Liver (tissue), 9 donors: ENCODE measurements around the gene TMEM243. TPM values are rescaled to one million over a fixed set of nuclear protein-coding genes. Genes with fewer than 3 reads are reported as not detected.

Experiments
- DNase-seq: peaks from one replicate; pipeline ENCODE4 v3.0.0-alpha.2; 2017; ENCODE audit warnings: low spot score
- H3K27ac ChIP-seq, 2 donors: one replicate each; pipeline ENCODE4 v1.7.0; 2013; ENCODE audit warnings: inconsistent platforms in 2 of 2, low read length in 2 of 2, control low read depth in 1 of 2, low read depth in 1 of 2, mild to moderate bottlenecking in 1 of 2
- H3K27me3 ChIP-seq, 4 donors: one replicate each; pipeline versions ENCODE4 v1.6.1 to v1.7.0; 2013; ENCODE audit warnings: low read length in 3 of 4, inconsistent platforms in 1 of 4, mild to moderate bottlenecking in 1 of 4, moderate library complexity in 1 of 4; ENCODE audit not compliant: control insufficient read depth in 4 of 4, insufficient read depth in 4 of 4
- H3K36me3 ChIP-seq, 4 donors: one replicate each; pipeline versions ENCODE4 v1.6.1 to v1.7.0; 2013; ENCODE audit warnings: low read length in 3 of 4, mild to moderate bottlenecking in 3 of 4, low read depth in 1 of 4, moderate library complexity in 1 of 4; ENCODE audit not compliant: control insufficient read depth in 4 of 4, insufficient read depth in 3 of 4
- H3K4me1 ChIP-seq, 4 donors: one replicate each; pipeline versions ENCODE4 v1.6.1 to v1.7.0; 2013; ENCODE audit warnings: low read length in 3 of 4, mild to moderate bottlenecking in 3 of 4, moderate library complexity in 1 of 4; ENCODE audit not compliant: control insufficient read depth in 4 of 4, insufficient read depth in 4 of 4
- H3K4me3 ChIP-seq, 3 donors: one replicate each; pipeline versions ENCODE4 v1.6.1 to v1.7.0; 2013; ENCODE audit warnings: low read length in 3 of 3, control low read depth in 1 of 3, low read depth in 1 of 3, mild to moderate bottlenecking in 1 of 3
- H3K9ac ChIP-seq, 2 donors: one replicate each; pipeline ENCODE4 v1.7.0; 2013; ENCODE audit warnings: low read length in 2 of 2, mild to moderate bottlenecking in 2 of 2, moderate library complexity in 2 of 2, control low read depth in 1 of 2, low read depth in 1 of 2
- H3K9me3 ChIP-seq, 4 donors: one replicate each; pipeline versions ENCODE4 v1.6.1 to v1.7.0; 2013; ENCODE audit warnings: low read length in 3 of 4; ENCODE audit not compliant: control insufficient read depth in 4 of 4
- EGR1 ChIP-seq, 2 donors: IDR thresholded peaks; 2 replicates each; pipeline ENCODE4 v1.6.1; 2016 to 2018; ENCODE audit warnings: antibody characterized with exemption in 2 of 2, low read depth in 2 of 2
- FOXA1 ChIP-seq: IDR thresholded peaks from 2 replicates; pipeline ENCODE4 v1.6.1; 2016; ENCODE audit warnings: antibody characterized with exemption
- FOXA2 ChIP-seq: IDR thresholded peaks from 2 replicates; pipeline ENCODE4 v1.6.1; 2016; ENCODE audit warnings: antibody characterized with exemption
- GABPA ChIP-seq, 2 donors: IDR thresholded peaks in 1 of 2; conservative IDR thresholded peaks in 1 of 2; 2 replicates each; pipeline ENCODE4 v1.6.1; 2016; ENCODE audit warnings: antibody characterized with exemption in 2 of 2, mild to moderate bottlenecking in 1 of 2, moderate library complexity in 1 of 2
- HNF4A ChIP-seq, 2 donors: conservative IDR thresholded peaks; 2 replicates each; pipeline ENCODE4 v1.6.1; 2016; ENCODE audit warnings: antibody characterized with exemption in 2 of 2, mild to moderate bottlenecking in 2 of 2
- HNF4G ChIP-seq: IDR thresholded peaks from 2 replicates; pipeline ENCODE4 v1.6.1; 2016; ENCODE audit warnings: antibody characterized with exemption
- JUND ChIP-seq, 2 donors: IDR thresholded peaks; 2 replicates each; pipeline ENCODE4 v1.6.1; 2016; ENCODE audit warnings: antibody characterized with exemption in 2 of 2
- NR2F2 ChIP-seq: IDR thresholded peaks from 2 replicates; pipeline ENCODE4 v1.6.1; 2016; ENCODE audit warnings: antibody characterized with exemption
- RAD21 ChIP-seq, 2 donors: IDR thresholded peaks; 2 replicates each; pipeline ENCODE4 v1.6.1; 2016; ENCODE audit warnings: antibody characterized with exemption in 2 of 2, mild to moderate bottlenecking in 2 of 2
- RXRA ChIP-seq, 2 donors: IDR thresholded peaks; 2 replicates each; pipeline ENCODE4 v1.6.1; 2017 to 2018; ENCODE audit warnings: antibody characterized with exemption in 2 of 2, mild to moderate bottlenecking in 1 of 2
- SP1 ChIP-seq: IDR thresholded peaks from 2 replicates; pipeline ENCODE4 v1.6.1; 2018; ENCODE audit warnings: antibody characterized with exemption, mild to moderate bottlenecking
- TAF1 ChIP-seq: conservative IDR thresholded peaks from 2 replicates; pipeline ENCODE4 v1.6.1; 2016; ENCODE audit warnings: antibody characterized with exemption, mild to moderate bottlenecking
- YY1 ChIP-seq: IDR thresholded peaks from 2 replicates; pipeline ENCODE4 v1.6.1; 2016; ENCODE audit warnings: antibody characterized with exemption, mild to moderate bottlenecking
- WGBS: extraction: QIAGEN DNeasy Blood & Tissue Kit; methylation state at CpG from one replicate; pipeline ENCODE4 v1.1.7; 2013; 5-methylcytosine and 5-hydroxymethylcytosine counted together
- polyA plus RNA-seq, 2 donors: library from polyadenylated mRNA; stranded (reverse) in 1 of 2; unstranded in 1 of 2; fragments of 200-250 nt in 1 of 2; fragments of >200 nt in 1 of 2; fragmentation: Nextera tagmentation in 1 of 2; extraction: Ambion mirVana in 1 of 2; gene quantifications; one replicate each; pipeline versions ENCODE4 v1.2.1 to v1.2.3, GENCODE V29; 2013 to 2015
- total RNA-seq, 2 donors: library from RNA; depleted of rRNA; stranded (reverse); fragments of >200 nt; gene quantifications; one replicate each; pipeline ENCODE4 v1.2.3, GENCODE V29; 2014
- TF ChIP-seq, protein P1 (sequence below): IDR thresholded peaks from 2 replicates; pipeline ENCODE4 v1.6.1; 2016; ENCODE audit warnings: antibody characterized with exemption
- TF ChIP-seq, protein P2 (sequence below): fragments of 150-350 bp; IDR thresholded peaks from 2 replicates; pipeline ENCODE4 v1.5.1; 2017; ENCODE audit warnings: improper control_type of control experiment, low read depth, low read length; ENCODE audit not compliant: missing input control
- TF ChIP-seq, protein P3 (sequence below): IDR thresholded peaks from 2 replicates; pipeline ENCODE4 v1.6.1; 2016; ENCODE audit warnings: antibody characterized with exemption
- TF ChIP-seq, protein P4 (sequence below): IDR thresholded peaks from 2 replicates; pipeline ENCODE4 v1.6.1; 2016; ENCODE audit warnings: antibody characterized with exemption, mild to moderate bottlenecking
- TF ChIP-seq, protein P5 (sequence below): IDR thresholded peaks from 2 replicates; pipeline ENCODE4 v1.6.1; 2016; ENCODE audit warnings: antibody characterized with exemption
- donor health status: healthy.
- donor health status: healthy.
- donor health status: healthy.
- donor health status: healthy.
- donor health status: healthy.

The TMEM243 gene
- total and polyA plus RNA-seq, 4 donors = 4.8 to 8.0 (median 5.5) TPM

DNA sequence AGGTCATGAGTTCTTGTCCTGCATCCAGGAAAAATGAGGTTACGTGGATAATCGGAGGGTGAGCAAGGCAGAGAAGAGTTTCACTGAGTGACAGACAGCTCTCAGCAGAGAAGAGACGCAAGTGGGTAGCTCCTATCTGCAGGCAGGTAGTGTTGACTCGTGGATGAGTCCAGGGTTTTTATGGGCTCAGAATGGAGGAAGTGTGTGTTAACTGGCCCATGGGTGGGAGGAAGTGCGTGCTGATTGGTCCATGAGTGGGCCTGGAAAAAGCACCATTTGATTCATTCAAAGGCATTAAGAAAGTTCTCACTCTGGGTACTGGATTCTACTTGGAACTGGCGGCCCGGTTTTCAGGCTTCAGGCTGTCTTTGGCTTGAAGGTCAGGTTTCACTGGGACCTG lies 72.0 kb downstream of the TMEM243 start:
- TF ChIP-seq, protein P1, sequence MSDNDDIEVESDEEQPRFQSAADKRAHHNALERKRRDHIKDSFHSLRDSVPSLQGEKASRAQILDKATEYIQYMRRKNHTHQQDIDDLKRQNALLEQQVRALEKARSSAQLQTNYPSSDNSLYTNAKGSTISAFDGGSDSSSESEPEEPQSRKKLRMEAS = no peak
- TF ChIP-seq RAD21 (IDR thresholded peaks at IDR 0.05) (no peak), NR2F2 (no peak), SP1 (no peak), FOXA2 (no peak), YY1 (no peak), EGR1 (IDR thresholded peaks at IDR 0.05; ENCODE audit: low read depth in 2 of 2) (no peak), HNF4G (no peak), GABPA (IDR thresholded peaks at IDR 0.05 in 1 of 2, conservative IDR thresholded peaks at IDR 0.05 in 1 of 2) (no peak), HNF4A (conservative IDR thresholded peaks at IDR 0.05) (no peak), JUND (IDR thresholded peaks at IDR 0.05) (no peak), FOXA1 (no peak), RXRA (IDR thresholded peaks at IDR 0.05) (no peak), TAF1 (no peak)
- TF ChIP-seq, protein P2, sequence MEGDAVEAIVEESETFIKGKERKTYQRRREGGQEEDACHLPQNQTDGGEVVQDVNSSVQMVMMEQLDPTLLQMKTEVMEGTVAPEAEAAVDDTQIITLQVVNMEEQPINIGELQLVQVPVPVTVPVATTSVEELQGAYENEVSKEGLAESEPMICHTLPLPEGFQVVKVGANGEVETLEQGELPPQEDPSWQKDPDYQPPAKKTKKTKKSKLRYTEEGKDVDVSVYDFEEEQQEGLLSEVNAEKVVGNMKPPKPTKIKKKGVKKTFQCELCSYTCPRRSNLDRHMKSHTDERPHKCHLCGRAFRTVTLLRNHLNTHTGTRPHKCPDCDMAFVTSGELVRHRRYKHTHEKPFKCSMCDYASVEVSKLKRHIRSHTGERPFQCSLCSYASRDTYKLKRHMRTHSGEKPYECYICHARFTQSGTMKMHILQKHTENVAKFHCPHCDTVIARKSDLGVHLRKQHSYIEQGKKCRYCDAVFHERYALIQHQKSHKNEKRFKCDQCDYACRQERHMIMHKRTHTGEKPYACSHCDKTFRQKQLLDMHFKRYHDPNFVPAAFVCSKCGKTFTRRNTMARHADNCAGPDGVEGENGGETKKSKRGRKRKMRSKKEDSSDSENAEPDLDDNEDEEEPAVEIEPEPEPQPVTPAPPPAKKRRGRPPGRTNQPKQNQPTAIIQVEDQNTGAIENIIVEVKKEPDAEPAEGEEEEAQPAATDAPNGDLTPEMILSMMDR = no peak
- TF ChIP-seq, protein P3, sequence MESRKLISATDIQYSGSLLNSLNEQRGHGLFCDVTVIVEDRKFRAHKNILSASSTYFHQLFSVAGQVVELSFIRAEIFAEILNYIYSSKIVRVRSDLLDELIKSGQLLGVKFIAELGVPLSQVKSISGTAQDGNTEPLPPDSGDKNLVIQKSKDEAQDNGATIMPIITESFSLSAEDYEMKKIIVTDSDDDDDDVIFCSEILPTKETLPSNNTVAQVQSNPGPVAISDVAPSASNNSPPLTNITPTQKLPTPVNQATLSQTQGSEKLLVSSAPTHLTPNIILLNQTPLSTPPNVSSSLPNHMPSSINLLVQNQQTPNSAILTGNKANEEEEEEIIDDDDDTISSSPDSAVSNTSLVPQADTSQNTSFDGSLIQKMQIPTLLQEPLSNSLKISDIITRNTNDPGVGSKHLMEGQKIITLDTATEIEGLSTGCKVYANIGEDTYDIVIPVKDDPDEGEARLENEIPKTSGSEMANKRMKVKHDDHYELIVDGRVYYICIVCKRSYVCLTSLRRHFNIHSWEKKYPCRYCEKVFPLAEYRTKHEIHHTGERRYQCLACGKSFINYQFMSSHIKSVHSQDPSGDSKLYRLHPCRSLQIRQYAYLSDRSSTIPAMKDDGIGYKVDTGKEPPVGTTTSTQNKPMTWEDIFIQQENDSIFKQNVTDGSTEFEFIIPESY = no peak
- TF ChIP-seq, protein P4, sequence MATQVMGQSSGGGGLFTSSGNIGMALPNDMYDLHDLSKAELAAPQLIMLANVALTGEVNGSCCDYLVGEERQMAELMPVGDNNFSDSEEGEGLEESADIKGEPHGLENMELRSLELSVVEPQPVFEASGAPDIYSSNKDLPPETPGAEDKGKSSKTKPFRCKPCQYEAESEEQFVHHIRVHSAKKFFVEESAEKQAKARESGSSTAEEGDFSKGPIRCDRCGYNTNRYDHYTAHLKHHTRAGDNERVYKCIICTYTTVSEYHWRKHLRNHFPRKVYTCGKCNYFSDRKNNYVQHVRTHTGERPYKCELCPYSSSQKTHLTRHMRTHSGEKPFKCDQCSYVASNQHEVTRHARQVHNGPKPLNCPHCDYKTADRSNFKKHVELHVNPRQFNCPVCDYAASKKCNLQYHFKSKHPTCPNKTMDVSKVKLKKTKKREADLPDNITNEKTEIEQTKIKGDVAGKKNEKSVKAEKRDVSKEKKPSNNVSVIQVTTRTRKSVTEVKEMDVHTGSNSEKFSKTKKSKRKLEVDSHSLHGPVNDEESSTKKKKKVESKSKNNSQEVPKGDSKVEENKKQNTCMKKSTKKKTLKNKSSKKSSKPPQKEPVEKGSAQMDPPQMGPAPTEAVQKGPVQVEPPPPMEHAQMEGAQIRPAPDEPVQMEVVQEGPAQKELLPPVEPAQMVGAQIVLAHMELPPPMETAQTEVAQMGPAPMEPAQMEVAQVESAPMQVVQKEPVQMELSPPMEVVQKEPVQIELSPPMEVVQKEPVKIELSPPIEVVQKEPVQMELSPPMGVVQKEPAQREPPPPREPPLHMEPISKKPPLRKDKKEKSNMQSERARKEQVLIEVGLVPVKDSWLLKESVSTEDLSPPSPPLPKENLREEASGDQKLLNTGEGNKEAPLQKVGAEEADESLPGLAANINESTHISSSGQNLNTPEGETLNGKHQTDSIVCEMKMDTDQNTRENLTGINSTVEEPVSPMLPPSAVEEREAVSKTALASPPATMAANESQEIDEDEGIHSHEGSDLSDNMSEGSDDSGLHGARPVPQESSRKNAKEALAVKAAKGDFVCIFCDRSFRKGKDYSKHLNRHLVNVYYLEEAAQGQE = no peak
- TF ChIP-seq, protein P5, sequence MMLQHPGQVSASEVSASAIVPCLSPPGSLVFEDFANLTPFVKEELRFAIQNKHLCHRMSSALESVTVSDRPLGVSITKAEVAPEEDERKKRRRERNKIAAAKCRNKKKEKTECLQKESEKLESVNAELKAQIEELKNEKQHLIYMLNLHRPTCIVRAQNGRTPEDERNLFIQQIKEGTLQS = no peak
- H3K27ac ChIP-seq = no peak overlapping the region
- DNase-seq = no peak
- no peaks in the 10 kb centered on the region for H3K9me3 ChIP-seq
- no peaks in the 10 kb centered on the region for H3K36me3 ChIP-seq
- no peaks in the 10 kb centered on the region for H3K27me3 ChIP-seq
- no peak overlapping the region for H3K4me3 ChIP-seq
- 90% methylated on average over 7 of the region's 7 CpGs for WGBS
- peaks cover 0 to 9% (median 6%) of the 10 kb centered on the region in 4 donors for H3K4me1 ChIP-seq
- no peak overlapping the region for H3K9ac ChIP-seq
